B cell (primary cell): ENCODE results near the gene AGAP1. TPM values are rescaled to one million over a fixed set of nuclear protein-coding genes. Genes with fewer than 3 reads are reported as not detected.

Experiments used
- ATAC-seq: fragments of 200-7000 bp; cut with Tn5 transposase; one replicate; pipeline ENCODE4 v1.10.0; 2021; ENCODE audit warnings: low read depth, mild to moderate bottlenecking, moderate number of reproducible peaks, moderate library complexity
- CTCF ChIA-PET: fragments of 350-600 bp; sonication (Branson Sonifier 250); formaldehyde crosslinking; loops from one replicate; lab custom pipeline; 2021; ENCODE audit warnings: antibody characterized with exemption, inconsistent platforms; lab: Charles Lee
- POLR2A ChIA-PET: fragments of 350-600 bp; sonication (Branson Sonifier 250); formaldehyde crosslinking; loops from one replicate; lab custom pipeline; 2021; ENCODE audit warnings: antibody characterized with exemption; lab: Charles Lee
- DNase-seq: peaks from one replicate; pipeline ENCODE4 v3.0.0; 2013
- H2AFZ ChIP-seq: 2 replicates; pipeline ENCODE4 v1.6.1; 2012; ENCODE audit warnings: mild to moderate bottlenecking, low read depth, low read length; ENCODE audit not compliant: insufficient read depth, poor library complexity, severe bottlenecking
- H3K27ac ChIP-seq, 2 donors: 1 replicate in 1 of 2; 2 replicates in 1 of 2; pipeline ENCODE4 v1.5.1; 2012 to 2013; ENCODE audit warnings: low read length in 2 of 2, mild to moderate bottlenecking in 2 of 2, moderate library complexity in 1 of 2
- H3K27me3 ChIP-seq, 4 experiments: fragments of 200-600 bp in 1 of 4; sonication (generic) in 1 of 4; replicated peaks in 1 of 4; 1 replicate in 2 of 4; 2 replicates in 2 of 4; pipeline versions ENCODE4 v1.6.1 to v1.7.0; 2013 to 2016; ENCODE audit warnings: low read length in 3 of 4, mild to moderate bottlenecking in 2 of 4, mixed read lengths in 1 of 4, moderate library complexity in 1 of 4; ENCODE audit not compliant: insufficient read depth in 4 of 4, control insufficient read depth in 3 of 4; ENCODE audit errors: control extremely low read depth in 1 of 4
- H3K36me3 ChIP-seq, 2 experiments: replicated peaks in 1 of 2; 1 replicate in 1 of 2; 2 replicates in 1 of 2; pipeline versions ENCODE4 v1.6.1 to v1.7.1; 2013; ENCODE audit warnings: low read length in 1 of 2; ENCODE audit not compliant: insufficient read depth in 2 of 2, control insufficient read depth in 1 of 2; ENCODE audit errors: control extremely low read depth in 1 of 2, extremely low read depth in 1 of 2
- H3K4me1 ChIP-seq, 2 donors: fragments of 200-600 bp in 1 of 2; sonication (generic) in 1 of 2; 1 replicate in 1 of 2; 2 replicates in 1 of 2; pipeline versions ENCODE4 v1.5.1 to v1.6.1; 2013 to 2017; ENCODE audit warnings: low read length in 2 of 2; ENCODE audit not compliant: control insufficient read depth in 2 of 2, insufficient read depth in 2 of 2
- H3K4me2 ChIP-seq: replicated peaks from 2 replicates; pipeline ENCODE3; 2012; ENCODE audit warnings: mild to moderate bottlenecking, low read depth, low read length; ENCODE audit not compliant: poor library complexity, severe bottlenecking
- H3K4me3 ChIP-seq, 5 experiments: fragments of 200-600 bp in 1 of 5; sonication (generic) in 1 of 5; 1 replicate in 3 of 5; 2 replicates in 2 of 5; pipeline versions ENCODE4 v1.5.1 to v1.7.0; 2011 to 2016; ENCODE audit warnings: low read length in 4 of 5, mild to moderate bottlenecking in 4 of 5, low read depth in 2 of 5, control low read depth in 1 of 5, moderate library complexity in 1 of 5; ENCODE audit not compliant: insufficient read depth in 1 of 5; ENCODE audit errors: control extremely low read depth in 1 of 5, extremely low read depth in 1 of 5
- H3K79me2 ChIP-seq: fragments of 200-600 bp; sonication (generic); one replicate; pipeline ENCODE4 v1.6.0; 2016; ENCODE audit warnings: low read length; ENCODE audit not compliant: control insufficient read depth, insufficient read depth
- H3K9ac ChIP-seq: fragments of 200-600 bp; sonication (generic); 2 replicates; pipeline ENCODE4 v1.6.1; 2017; ENCODE audit warnings: mild to moderate bottlenecking, low read length, moderate library complexity
- H3K9me3 ChIP-seq, 3 donors: one replicate each; pipeline versions ENCODE4 v1.6.1 to v1.7.1; 2013; ENCODE audit warnings: low read length in 2 of 3; ENCODE audit not compliant: control insufficient read depth in 2 of 3, insufficient read depth in 1 of 3; ENCODE audit errors: control extremely low read depth in 1 of 3
- H4K20me1 ChIP-seq: 2 replicates; pipeline ENCODE4 v1.6.0; 2012; ENCODE audit warnings: mild to moderate bottlenecking, low read length; ENCODE audit not compliant: insufficient read depth, control insufficient read depth, poor library complexity, severe bottlenecking
- H3K27ac Mint-ChIP-seq: one replicate; pipeline ENCODE4 v1.8.0; 2021; ENCODE audit warnings: mixed read lengths
- H3K27me3 Mint-ChIP-seq: one replicate; pipeline ENCODE4 v1.8.0; 2021; ENCODE audit warnings: mixed read lengths
- H3K4me1 Mint-ChIP-seq: one replicate; pipeline ENCODE4 v1.8.0; 2021; ENCODE audit warnings: mixed read lengths
- H3K4me3 Mint-ChIP-seq: one replicate; pipeline ENCODE4 v1.8.0; 2021; ENCODE audit warnings: mixed read lengths
- H3K9me3 Mint-ChIP-seq: one replicate; pipeline ENCODE4 v1.8.0; 2022; ENCODE audit warnings: mixed read lengths; ENCODE audit not compliant: insufficient read depth
- EZH2 ChIP-seq: IDR thresholded peaks from 2 replicates; pipeline ENCODE4 v1.6.1; 2012; ENCODE audit warnings: borderline replicate concordance, low read depth, mild to moderate bottlenecking, moderate library complexity, low read length; ENCODE audit not compliant: insufficient read depth, poor library complexity, severe bottlenecking
- WGBS: methylation state at CpG from one replicate; pipeline ENCODE4 v1.1.5; 2013; ENCODE audit warnings: missing lambda C conversion rate; ENCODE audit not compliant: insufficient coverage; 5-methylcytosine and 5-hydroxymethylcytosine counted together
- intact Hi-C: fragments of 100-400 bp; cut with micrococcal nuclease; formaldehyde crosslinking; loops from one replicate; pipeline ENCODE4 v1.10.0; 2022
- polyA plus RNA-seq: library from polyadenylated mRNA; depleted of rRNA; stranded (reverse); fragments of >200 nt; gene quantifications from 2 replicates; pipeline ENCODE4 v1.2.3, GENCODE V29; 2012
- total RNA-seq, 2 donors: library from RNA; stranded (reverse); fragments of 120-200 nt in 1 of 2; gene quantifications; 1 replicate in 1 of 2; 2 replicates in 1 of 2; pipeline versions ENCODE4 v1.2.3 to v1.2.4, GENCODE V29; 2013 to 2022
- TF ChIP-seq, protein P1 (sequence below): fragments of 200-600 bp; IDR thresholded peaks from one replicate; pipeline ENCODE4 v1.8.0; 2022; ENCODE audit warnings: antibody characterized with exemption, mild to moderate bottlenecking

AGAP1 gene
- total and polyA plus RNA-seq, 2 donors (not counting 1 experiment from before 2014, with no cell fraction given) = 0.01 TPM; not detected in 1

GRCh38 chr2:235908826-235909225 is 415.0 kb downstream of the AGAP1 start:
- Histone ChIP-seq H3K4me3 (no peak overlapping the region), H4K20me1 (no peaks in the 10 kb centered on the region), H3K36me3 (no peaks in the 10 kb centered on the region), H3K4me2 (no peak overlapping the region), H3K79me2 (no peaks in the 10 kb centered on the region), H3K9ac (no peak overlapping the region), H3K27ac (no peak overlapping the region), H2AFZ (no peak overlapping the region), H3K4me1 (no peaks in the 10 kb centered on the region), H3K27me3 (peaks cover 0 to 3% (median 0%) of the 10 kb centered on the region in 4 experiments), H3K9me3 (no peaks in the 10 kb centered on the region)
- TF ChIP-seq, protein P1, sequence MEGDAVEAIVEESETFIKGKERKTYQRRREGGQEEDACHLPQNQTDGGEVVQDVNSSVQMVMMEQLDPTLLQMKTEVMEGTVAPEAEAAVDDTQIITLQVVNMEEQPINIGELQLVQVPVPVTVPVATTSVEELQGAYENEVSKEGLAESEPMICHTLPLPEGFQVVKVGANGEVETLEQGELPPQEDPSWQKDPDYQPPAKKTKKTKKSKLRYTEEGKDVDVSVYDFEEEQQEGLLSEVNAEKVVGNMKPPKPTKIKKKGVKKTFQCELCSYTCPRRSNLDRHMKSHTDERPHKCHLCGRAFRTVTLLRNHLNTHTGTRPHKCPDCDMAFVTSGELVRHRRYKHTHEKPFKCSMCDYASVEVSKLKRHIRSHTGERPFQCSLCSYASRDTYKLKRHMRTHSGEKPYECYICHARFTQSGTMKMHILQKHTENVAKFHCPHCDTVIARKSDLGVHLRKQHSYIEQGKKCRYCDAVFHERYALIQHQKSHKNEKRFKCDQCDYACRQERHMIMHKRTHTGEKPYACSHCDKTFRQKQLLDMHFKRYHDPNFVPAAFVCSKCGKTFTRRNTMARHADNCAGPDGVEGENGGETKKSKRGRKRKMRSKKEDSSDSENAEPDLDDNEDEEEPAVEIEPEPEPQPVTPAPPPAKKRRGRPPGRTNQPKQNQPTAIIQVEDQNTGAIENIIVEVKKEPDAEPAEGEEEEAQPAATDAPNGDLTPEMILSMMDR = no peak
- POLR2A ChIA-PET = no interaction called here
- Mint-ChIP-seq H3K27me3 (peaks cover 11% of the 10 kb centered on the region), H3K4me3 (no peak overlapping the region), H3K9me3 (no peaks in the 10 kb centered on the region), H3K27ac (no peak overlapping the region), H3K4me1 (peaks cover 5% of the 10 kb centered on the region)
- CTCF ChIA-PET = no interaction called here
- intact Hi-C loops = no loop called here
- DNase-seq = no peak
- WGBS = 77% methylated on average over 2 of the region's 6 CpGs
- ATAC-seq = no peak

DNA sequence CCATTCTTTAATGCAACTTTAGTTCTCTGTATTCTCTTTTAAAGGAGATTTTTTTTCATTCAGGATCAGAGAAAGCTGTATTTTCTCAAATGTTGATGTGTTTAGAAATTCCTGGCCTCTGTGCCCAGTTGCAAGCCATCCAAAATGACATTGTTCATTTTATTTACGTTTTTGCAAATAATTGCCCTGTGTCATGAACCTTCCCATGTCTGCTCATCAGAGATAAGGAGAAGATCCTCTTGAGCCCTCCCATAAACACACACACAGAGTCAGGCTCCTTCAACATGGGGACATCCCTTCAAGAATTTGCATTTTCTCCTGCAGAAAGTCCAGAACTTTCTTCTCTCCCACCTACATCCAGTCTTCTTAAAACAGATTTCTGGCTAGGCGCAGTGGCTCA is 415.5 kb downstream of the AGAP1 start:
- Histone ChIP-seq H3K4me2 (no peak overlapping the region), H3K4me3 (no peak overlapping the region), H3K9me3 (no peaks in the 10 kb centered on the region), H3K27me3 (peaks cover 0 to 3% (median 0%) of the 10 kb centered on the region in 4 experiments), H3K4me1 (no peaks in the 10 kb centered on the region), H3K9ac (no peak overlapping the region), H3K36me3 (no peaks in the 10 kb centered on the region), H4K20me1 (no peaks in the 10 kb centered on the region), H2AFZ (no peak overlapping the region), H3K27ac (no peak overlapping the region), H3K79me2 (no peaks in the 10 kb centered on the region)
- CTCF ChIA-PET = no interaction called here
- DNase-seq (no peak), ATAC-seq (no peak)
- Mint-ChIP-seq H3K27me3 (peaks cover 11% of the 10 kb centered on the region), H3K9me3 (no peaks in the 10 kb centered on the region), H3K4me1 (peaks cover 5% of the 10 kb centered on the region), H3K4me3 (no peak overlapping the region), H3K27ac (no peak overlapping the region)
- TF ChIP-seq, protein P1 = no peak
- TF ChIP-seq EZH2 = no peak
- WGBS = 85% methylated on average over 2 of the region's 2 CpGs
- POLR2A ChIA-PET = interaction anchor here (0.6 kb wide), 1 partner anchor 178 kb away, joined by 4 read pairs; no protein-coding TSS in a partner anchor
- intact Hi-C loops = no loop called here
